Kasumi-1 (cell line): ENCODE measurements around the gene DHRS12.

Experiments
- DNase-seq, 2 experiments: peaks; one replicate each; lab custom pipeline; 2025; lab: John Stamatoyannopoulos, UW

The DHRS12 gene

GRCh38 chr13:51724721-51725120 is 79.2 kb downstream of the DHRS12 start:
- no peak for DNase-seq

- DNase-seq = no peak
Observed at GRCh38 chr13:51723529-51723928, 80.4 kb downstream of the DHRS12 start.

GRCh38 chr13:51721496-51721895 is 82.5 kb downstream of the DHRS12 start:
- DNase-seq = no peak

- no peak for DNase-seq
Observed at GRCh38 chr13:51719394-51719793, 84.6 kb downstream of the DHRS12 start.
